ENCODE results near the gene OCSTAMP.
A peak's percentile ranks its signal among the peaks of the same experiment; 100 is the strongest.

Gene OCSTAMP

DNA sequence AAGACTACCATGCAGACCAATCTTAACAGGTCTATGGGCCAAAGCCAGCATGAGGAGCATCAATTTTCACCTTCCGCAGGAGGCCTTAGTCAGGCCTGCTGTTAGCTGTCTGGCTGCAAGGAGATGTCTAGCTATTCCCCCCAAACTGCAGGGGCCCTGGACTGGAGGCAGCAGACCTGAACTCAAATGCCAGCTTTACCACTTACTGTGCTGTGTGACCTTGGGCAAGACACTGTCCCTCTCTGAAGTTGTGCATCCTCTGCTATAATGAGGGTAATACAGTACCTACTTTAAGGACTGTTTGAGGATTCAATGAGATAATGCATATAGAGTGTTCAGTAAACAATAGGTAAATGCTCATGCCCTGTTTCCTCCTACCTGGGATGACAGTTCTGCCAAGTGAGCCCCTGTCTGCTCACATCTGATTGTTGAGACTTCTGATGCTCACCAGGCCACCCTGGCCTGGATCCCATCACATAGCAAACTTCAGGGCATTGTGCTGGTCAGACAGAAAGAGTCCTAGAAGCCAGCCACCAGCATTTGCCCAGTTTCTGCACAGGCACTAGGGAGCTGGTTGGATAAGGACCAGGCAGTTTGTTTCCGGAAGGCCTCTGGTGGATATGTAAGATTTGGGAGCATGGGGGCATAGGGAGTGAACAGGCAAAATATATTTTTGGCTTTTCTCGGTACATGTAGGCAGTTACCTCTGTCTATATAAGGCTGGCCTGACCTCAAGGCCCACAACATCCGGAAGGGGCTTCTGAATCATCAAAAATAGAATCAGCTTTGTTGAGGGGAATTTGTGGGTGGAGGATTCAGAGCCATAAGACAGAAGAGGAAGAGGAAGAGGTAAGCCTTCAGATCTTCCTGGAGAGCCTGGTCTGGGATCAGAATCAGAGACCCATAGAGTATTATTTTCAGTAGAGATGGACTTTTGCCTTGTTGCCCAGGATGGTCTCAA is 2.3 kb upstream of the OCSTAMP start:
- no peak for DNase-seq

- no peak for DNase-seq
Observed at GRCh38 chr20:46551522-46552381, 1.3 kb upstream of the OCSTAMP start.

DNA sequence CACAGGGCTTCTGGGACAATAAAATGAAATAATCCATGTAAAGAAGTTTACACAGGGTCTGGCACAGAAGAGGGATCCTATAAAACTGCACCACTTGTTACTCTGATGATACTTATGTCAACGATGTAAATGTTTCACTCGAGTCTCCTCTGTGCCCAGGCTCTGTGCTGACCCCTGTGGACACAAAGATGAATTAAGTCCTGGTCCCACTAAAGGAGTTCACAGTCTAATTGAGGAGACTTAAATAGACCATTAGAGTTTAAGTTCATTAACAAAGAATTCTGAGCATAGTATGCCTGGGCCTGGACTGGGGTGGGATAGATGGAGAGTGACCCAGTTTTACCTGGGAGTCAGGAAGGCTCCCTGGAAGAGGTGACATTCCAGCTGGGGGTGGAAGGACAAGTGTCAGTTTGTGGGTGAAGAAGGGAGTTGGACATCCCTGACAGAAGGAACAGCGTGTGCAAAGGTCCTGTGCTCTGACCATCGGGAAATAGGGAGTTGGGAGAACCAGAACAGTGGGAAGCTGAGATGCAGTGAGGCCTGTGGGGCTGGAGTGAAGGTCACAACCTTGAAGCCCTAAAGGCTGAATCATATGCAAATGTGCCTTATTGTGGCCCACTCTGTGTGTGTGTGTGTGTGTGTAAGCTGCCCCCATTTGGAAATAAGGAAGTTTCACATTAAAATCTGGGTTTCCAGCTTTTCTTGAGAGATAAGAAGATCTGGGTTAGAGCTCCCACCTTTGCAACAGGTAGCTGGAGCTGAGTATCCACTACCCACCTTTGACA is 1.1 kb downstream of the OCSTAMP start:
- no peak for DNase-seq

GRCh38 chr20:46548688-46549087 is 1.8 kb downstream of the OCSTAMP start:
- no peak for DNase-seq

GRCh38 chr20:46547995-46548394 is 2.5 kb downstream of the OCSTAMP start:
- no peak for DNase-seq

- DNase-seq = no peak
Observed at GRCh38 chr20:46546936-46547335, 3.5 kb downstream of the OCSTAMP start.

GRCh38 chr20:46546298-46546697 is 4.2 kb downstream of the OCSTAMP start:
- DNase-seq = no peak

DNA sequence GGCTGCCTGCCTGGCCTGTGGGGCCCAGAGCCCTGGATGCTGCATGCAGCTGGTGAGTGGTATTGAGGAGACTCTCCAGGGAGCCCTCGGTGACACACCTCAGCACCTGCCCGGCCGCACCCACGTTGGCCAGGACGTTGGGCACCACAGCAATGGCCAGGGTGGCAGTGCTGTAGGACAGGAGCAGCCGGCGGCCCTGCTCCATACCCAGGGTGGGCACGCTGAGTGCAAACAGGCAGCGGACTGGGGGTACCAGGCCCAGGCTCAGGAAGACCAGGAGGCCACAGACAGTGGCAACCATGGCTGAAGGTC is 4.7 kb downstream of the OCSTAMP start:
- no peak for DNase-seq

- no peak for DNase-seq
Observed at GRCh38 chr20:46545077-46545826, 5.2 kb downstream of the OCSTAMP start.

DNA sequence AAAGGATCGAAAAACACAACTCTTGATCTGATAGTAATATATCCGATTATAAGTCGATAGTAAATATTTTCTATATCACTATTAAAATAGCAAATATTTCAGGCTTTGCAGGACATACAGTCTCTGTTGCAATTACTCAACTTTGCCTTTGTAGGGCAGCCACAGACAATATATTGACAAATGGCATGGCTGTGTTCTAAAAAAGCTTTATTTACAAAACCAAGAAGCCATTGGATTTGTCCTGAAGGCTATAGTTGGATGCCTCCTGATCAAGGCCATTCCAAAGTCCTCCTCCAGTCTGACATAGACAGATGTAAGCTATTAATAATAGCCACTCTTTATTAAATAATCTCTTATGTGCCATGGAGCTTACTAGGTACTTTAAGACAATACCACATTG is 5.9 kb downstream of the OCSTAMP start:
- DNase-seq = no peak

DNA sequence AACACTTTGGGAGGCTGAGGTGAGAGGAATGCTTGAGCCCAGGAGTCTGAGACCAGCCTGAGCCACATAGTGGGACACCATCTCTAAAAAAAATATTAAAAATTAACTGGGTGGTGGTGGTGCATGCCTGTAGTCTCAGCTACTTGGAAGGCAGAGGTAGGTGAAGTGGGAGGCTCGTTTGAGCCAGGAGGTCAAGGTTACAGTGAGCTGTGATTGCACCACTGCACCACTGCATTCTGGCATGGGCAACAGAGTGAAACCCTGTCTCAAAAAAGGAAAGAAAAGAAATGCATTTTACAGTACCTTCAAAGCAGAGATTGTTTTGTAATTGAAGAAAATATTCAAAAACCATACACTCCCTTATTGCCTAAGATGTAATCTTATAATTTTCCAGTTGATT is 6.5 kb downstream of the OCSTAMP start:
- no peak for DNase-seq

DNA sequence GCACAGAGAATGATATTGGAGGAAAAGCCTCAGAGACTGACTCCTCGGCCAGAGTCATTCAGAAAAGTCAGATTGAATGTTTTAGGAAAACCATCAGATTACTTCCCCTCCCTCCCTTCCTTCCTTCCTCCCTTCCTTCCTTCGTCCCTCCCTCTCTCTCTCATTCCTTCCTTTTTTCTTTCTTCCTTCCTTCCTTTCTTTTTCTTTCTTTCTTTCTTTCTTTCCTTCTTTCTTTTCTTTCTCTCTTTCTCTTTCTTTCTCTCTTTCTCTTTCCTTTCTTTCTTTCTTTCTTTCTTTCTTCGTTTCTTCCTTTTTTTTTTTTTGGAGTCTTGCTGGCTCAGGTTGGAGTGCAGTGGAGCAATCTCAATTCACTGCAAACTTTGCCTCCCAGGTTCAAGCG is 7.4 kb downstream of the OCSTAMP start:
- DNase-seq = no peak

- DNase-seq = no peak
Observed at GRCh38 chr20:46541229-46541935, 9.1 kb downstream of the OCSTAMP start.

- DNase-seq = no peak
Observed at GRCh38 chr20:46539113-46539512, 11.3 kb downstream of the OCSTAMP start.

DNA sequence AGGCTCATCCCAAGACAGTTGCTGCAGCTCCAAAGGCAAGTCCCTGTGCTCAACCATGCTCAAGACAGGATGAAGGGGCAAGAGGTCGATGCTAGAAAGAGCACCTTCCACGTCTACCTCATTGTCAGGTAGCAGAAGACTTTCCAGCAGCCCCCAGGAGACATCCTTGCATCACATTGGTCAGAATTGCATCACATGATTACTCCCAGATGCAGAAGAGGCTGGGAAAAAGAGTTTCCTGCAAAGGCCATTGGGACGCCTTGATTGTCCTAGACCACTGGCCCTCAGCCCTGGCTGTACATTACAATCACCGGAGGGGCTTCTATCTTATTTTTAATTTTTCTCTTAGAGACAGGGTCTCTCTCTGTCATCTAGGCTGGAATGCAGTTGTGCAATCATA is 19.8 kb downstream of the OCSTAMP start:
- DNase-seq = no peak

DNA sequence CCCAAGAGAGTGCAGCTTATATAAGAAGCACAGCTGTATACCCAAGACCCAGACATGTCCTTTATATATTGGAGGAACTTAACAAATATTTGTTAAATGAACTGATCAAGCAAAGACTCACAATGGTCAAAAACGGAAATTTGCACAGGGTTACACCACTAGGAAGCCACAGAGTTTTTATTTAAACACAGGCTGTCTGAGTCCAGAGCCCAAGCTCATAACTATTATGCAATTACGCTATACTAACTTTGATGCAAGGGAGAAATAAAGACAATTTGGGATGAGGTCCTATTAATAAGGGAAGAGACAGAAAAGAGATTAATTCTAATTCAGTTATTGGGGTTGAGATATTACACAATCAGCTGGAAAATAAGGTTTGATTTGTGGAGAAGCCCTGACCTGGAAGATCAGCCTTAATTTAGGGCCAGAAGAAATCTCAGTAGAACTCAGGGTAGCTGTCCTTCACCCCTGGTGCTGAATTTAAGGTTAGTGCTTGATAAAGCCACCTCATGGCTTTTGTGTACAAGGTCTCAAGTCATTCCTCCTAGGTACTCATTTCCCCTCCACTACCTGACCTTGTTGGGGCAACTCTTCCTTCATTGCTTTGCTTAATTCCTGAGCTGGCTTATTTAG is 26.6 kb downstream of the OCSTAMP start:
- DNase-seq = no peak

DNA sequence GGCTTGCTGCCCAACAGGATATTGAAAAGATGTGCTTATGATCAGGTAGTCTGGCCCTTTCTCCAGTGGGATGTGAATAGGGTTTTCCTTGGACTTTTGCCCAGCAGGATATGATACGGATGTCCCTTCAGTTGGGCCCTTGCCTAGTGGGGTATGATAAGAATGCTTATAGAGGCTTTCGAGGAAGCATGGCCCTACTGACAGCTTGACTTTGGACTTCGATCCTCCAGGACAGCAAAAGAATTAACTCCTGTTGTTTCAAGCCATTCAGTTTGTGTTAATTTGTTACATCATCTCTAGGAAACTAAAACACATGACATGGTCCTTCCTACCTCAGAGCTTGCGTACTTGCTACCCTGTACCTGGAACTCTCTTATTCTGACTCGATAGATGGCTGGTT is 27.3 kb downstream of the OCSTAMP start:
- DNase-seq = no peak

GRCh38 chr20:46520976-46521579 is 29.4 kb downstream of the OCSTAMP start:
- peak; percentile 28 for DNase-seq

DNA sequence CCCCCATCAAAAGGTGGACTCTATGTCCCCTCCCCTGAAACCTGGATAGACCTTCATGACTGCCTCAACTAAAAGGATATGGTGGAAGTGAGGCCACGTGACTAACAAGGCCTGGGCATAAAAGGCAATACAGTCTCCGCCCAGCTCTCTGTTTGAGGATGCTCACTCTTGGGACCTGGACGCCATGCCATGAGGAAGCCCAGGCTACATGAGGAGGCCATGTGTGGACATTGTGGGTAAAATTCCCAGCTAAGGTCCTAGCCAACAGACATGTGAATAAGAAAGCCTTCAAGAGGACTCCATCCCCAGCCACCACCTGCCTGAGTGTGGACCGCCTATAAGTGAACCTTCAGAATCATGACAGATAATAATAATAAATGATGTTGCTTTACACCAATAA is 29.9 kb downstream of the OCSTAMP start:
- DNase-seq = no peak

DNA sequence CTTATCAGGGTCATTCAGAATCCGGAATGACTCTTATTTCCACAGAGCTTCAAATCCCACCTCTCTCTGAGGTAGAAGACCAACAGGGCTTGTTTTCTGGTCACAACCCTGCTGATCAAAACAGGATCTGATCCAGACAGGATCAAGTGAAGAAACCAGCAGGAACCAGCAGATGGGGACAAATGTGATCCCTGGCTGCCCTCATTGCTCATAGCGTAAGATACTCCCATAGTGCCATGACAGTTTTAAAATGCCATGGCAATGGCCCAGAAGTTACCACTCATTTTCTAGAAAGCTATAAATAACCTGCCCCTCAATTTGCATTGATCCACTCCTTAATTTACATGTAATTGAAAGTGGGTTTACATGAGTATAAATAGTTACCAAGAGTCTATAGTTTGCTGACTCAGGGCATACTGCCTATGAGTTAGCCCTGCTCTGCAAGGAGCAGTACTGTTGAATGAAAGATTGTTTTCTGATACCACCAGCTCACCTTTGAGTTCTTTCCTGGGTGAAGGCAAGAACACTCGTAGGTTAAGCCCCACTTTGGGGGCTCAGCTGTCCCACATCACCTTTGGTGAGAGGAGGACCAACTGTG is 30.9 kb downstream of the OCSTAMP start:
- DNase-seq = no peak
